ENCODE data around the gene OTOG.

The OTOG gene

GRCh38 chr11:17522655-17523054 is 24.4 kb upstream of the OTOG start:
- no peak for TF ChIP-seq JUND (IDR thresholded peaks at IDR 0.05; ENCODE audit: low read depth)
- in situ Hi-C loops (cut with HindIII; ENCODE audit: low pct_unique_long_range_greater_than_20kb, low sequenced_read_pairs): no loop called here
- no peak for DNase-seq (ENCODE audit: low read depth in 1 of 2, low spot score in 1 of 2)

GRCh38 chr11:17524221-17524620 is 22.8 kb upstream of the OTOG start:
- DNase-seq (ENCODE audit: low read depth in 1 of 2, low spot score in 1 of 2): no peak
- in situ Hi-C loops (cut with HindIII; ENCODE audit: low pct_unique_long_range_greater_than_20kb, low sequenced_read_pairs): no loop called here
- no peak for TF ChIP-seq JUND (IDR thresholded peaks at IDR 0.05; ENCODE audit: low read depth)

- TF ChIP-seq JUND (IDR thresholded peaks at IDR 0.05; ENCODE audit: low read depth): no peak
- in situ Hi-C loops (cut with HindIII; ENCODE audit: low pct_unique_long_range_greater_than_20kb, low sequenced_read_pairs): no loop called here
- no peak for DNase-seq (ENCODE audit: low read depth in 1 of 2, low spot score in 1 of 2)
Measured at GRCh38 chr11:17525570-17525969, 21.5 kb upstream of the OTOG start.

- DNase-seq (ENCODE audit: low read depth in 1 of 2, low spot score in 1 of 2): no peak
- TF ChIP-seq JUND (IDR thresholded peaks at IDR 0.05; ENCODE audit: low read depth): no peak
- in situ Hi-C loops (cut with HindIII; ENCODE audit: low pct_unique_long_range_greater_than_20kb, low sequenced_read_pairs): no loop called here
Measured at GRCh38 chr11:17526326-17526725, 20.7 kb upstream of the OTOG start.

GRCh38 chr11:17526931-17527627 is 20.0 kb upstream of the OTOG start:
- DNase-seq (ENCODE audit: low read depth in 1 of 2, low spot score in 1 of 2): no peak
- no peak for TF ChIP-seq JUND (IDR thresholded peaks at IDR 0.05; ENCODE audit: low read depth)
- in situ Hi-C loops (cut with HindIII; ENCODE audit: low pct_unique_long_range_greater_than_20kb, low sequenced_read_pairs): no loop called here

- TF ChIP-seq JUND (IDR thresholded peaks at IDR 0.05; ENCODE audit: low read depth): no peak
- in situ Hi-C loops (cut with HindIII; ENCODE audit: low pct_unique_long_range_greater_than_20kb, low sequenced_read_pairs): no loop called here
- no peak for DNase-seq (ENCODE audit: low read depth in 1 of 2, low spot score in 1 of 2)
Measured at GRCh38 chr11:17527628-17527995, 19.4 kb upstream of the OTOG start.

GRCh38 chr11:17528181-17528691 is 18.8 kb upstream of the OTOG start:
- peak; percentile 39 to 46 for DNase-seq (ENCODE audit: low read depth in 1 of 2, low spot score in 1 of 2)
- in situ Hi-C loops (cut with HindIII; ENCODE audit: low pct_unique_long_range_greater_than_20kb, low sequenced_read_pairs): no loop called here
- no peak for TF ChIP-seq JUND (IDR thresholded peaks at IDR 0.05; ENCODE audit: low read depth)

GRCh38 chr11:17528906-17529843 is 17.9 kb upstream of the OTOG start:
- in situ Hi-C loops (cut with HindIII; ENCODE audit: low pct_unique_long_range_greater_than_20kb, low sequenced_read_pairs): no loop called here
- no peak for TF ChIP-seq JUND (IDR thresholded peaks at IDR 0.05; ENCODE audit: low read depth)
- DNase-seq (ENCODE audit: low read depth in 1 of 2, low spot score in 1 of 2): no peak

GRCh38 chr11:17529844-17530185 is 17.2 kb upstream of the OTOG start:
- no peak for DNase-seq (ENCODE audit: low read depth in 1 of 2, low spot score in 1 of 2)
- no peak for TF ChIP-seq JUND (IDR thresholded peaks at IDR 0.05; ENCODE audit: low read depth)
- in situ Hi-C loops (cut with HindIII; ENCODE audit: low pct_unique_long_range_greater_than_20kb, low sequenced_read_pairs): no loop called here

GRCh38 chr11:17531071-17531600 is 15.9 kb upstream of the OTOG start:
- no peak for TF ChIP-seq JUND (IDR thresholded peaks at IDR 0.05; ENCODE audit: low read depth)
- no peak for DNase-seq (ENCODE audit: low read depth in 1 of 2, low spot score in 1 of 2)
- in situ Hi-C loops (cut with HindIII; ENCODE audit: low pct_unique_long_range_greater_than_20kb, low sequenced_read_pairs): no loop called here

GRCh38 chr11:17531636-17532113 is 15.4 kb upstream of the OTOG start:
- DNase-seq (ENCODE audit: low read depth in 1 of 2, low spot score in 1 of 2): no peak
- TF ChIP-seq JUND (IDR thresholded peaks at IDR 0.05; ENCODE audit: low read depth): no peak
- in situ Hi-C loops (cut with HindIII; ENCODE audit: low pct_unique_long_range_greater_than_20kb, low sequenced_read_pairs): no loop called here

GRCh38 chr11:17532784-17533183 is 14.3 kb upstream of the OTOG start:
- DNase-seq (ENCODE audit: low read depth in 1 of 2, low spot score in 1 of 2): no peak
- in situ Hi-C loops (cut with HindIII; ENCODE audit: low pct_unique_long_range_greater_than_20kb, low sequenced_read_pairs): no loop called here
- no peak for TF ChIP-seq JUND (IDR thresholded peaks at IDR 0.05; ENCODE audit: low read depth)

GRCh38 chr11:17533341-17533740 is 13.7 kb upstream of the OTOG start:
- in situ Hi-C loops (cut with HindIII; ENCODE audit: low pct_unique_long_range_greater_than_20kb, low sequenced_read_pairs): no loop called here
- no peak for DNase-seq (ENCODE audit: low read depth in 1 of 2, low spot score in 1 of 2)
- TF ChIP-seq JUND (IDR thresholded peaks at IDR 0.05; ENCODE audit: low read depth): no peak
